Upper lobe of left lung (tissue), 6 donors: ENCODE results near the gene KCNT1. TPM values are rescaled to one million over a fixed set of nuclear protein-coding genes. Genes with fewer than 3 reads are reported as not detected.

Experiments used
- ATAC-seq, 2 donors: fragments of 200-7000 bp; cut with Tn5 transposase; one replicate each; pipeline ENCODE4 v1.9.1; 2022; ENCODE audit warnings: mild to moderate bottlenecking in 2 of 2, moderate library complexity in 2 of 2; ENCODE audit not compliant: low FRiP score in 2 of 2
- DNase-seq, 2 donors: peaks; one replicate each; pipeline ENCODE4 v3.0.0-alpha.2; 2019 to 2020
- H3K27ac ChIP-seq, 4 donors: fragments of 200-600 bp; sonication (generic); one replicate each; pipeline ENCODE4 v1.5.1; 2016 to 2019
- H3K27me3 ChIP-seq, 4 donors: fragments of 200-600 bp; sonication (generic); one replicate each; pipeline ENCODE4 v1.5.1; 2017 to 2019
- H3K36me3 ChIP-seq, 4 donors: fragments of 200-600 bp; sonication (generic); one replicate each; pipeline ENCODE4 v1.5.1; 2016 to 2019
- H3K4me1 ChIP-seq, 4 donors: fragments of 200-600 bp; sonication (generic); one replicate each; pipeline ENCODE4 v1.5.1; 2018 to 2019
- H3K4me3 ChIP-seq, 4 donors: fragments of 200-600 bp; sonication (generic); one replicate each; pipeline ENCODE4 v1.5.1; 2017 to 2019; ENCODE audit warnings: mild to moderate bottlenecking in 2 of 4, moderate library complexity in 1 of 4
- H3K9me3 ChIP-seq, 4 donors: fragments of 200-600 bp; sonication (generic); one replicate each; pipeline ENCODE4 v1.5.1; 2018 to 2019
- CTCF ChIP-seq, 6 experiments: fragments of 450-650 bp in 4 of 6; fragments of 200-600 bp in 2 of 6; sonication (generic) in 2 of 6; IDR thresholded peaks; one replicate each; pipeline ENCODE4 v1.5.1; 2016 to 2019; ENCODE audit warnings: antibody characterized with exemption in 6 of 6
- EP300 ChIP-seq, 4 donors: sonication (generic); formaldehyde crosslinking; IDR thresholded peaks; one replicate each; pipeline ENCODE4 v1.5.1; 2017; ENCODE audit warnings: antibody characterized with exemption in 4 of 4, control low read depth in 2 of 4
- POLR2A ChIP-seq, 4 donors: fragments of 450-650 bp; IDR thresholded peaks; one replicate each; pipeline ENCODE4 v1.5.1; 2016 to 2017; ENCODE audit warnings: antibody characterized with exemption in 4 of 4, mild to moderate bottlenecking in 2 of 4
- POLR2AphosphoS5 ChIP-seq, 2 donors: sonication (generic); formaldehyde crosslinking; IDR thresholded peaks; one replicate each; pipeline ENCODE4 v1.5.1; 2017; ENCODE audit warnings: antibody characterized with exemption in 2 of 2
- WGBS, 2 donors: methylation state at CpG; one replicate each; pipeline ENCODE4 v1.1.5; 2017 to 2018; 5-methylcytosine and 5-hydroxymethylcytosine counted together
- total RNA-seq, 6 donors: library from RNA; depleted of rRNA in 4 of 6; stranded (reverse); fragments of >200 nt in 4 of 6; gene quantifications; one replicate each; pipeline versions ENCODE4 v1.1.0 to v1.2.1, GENCODE V29; 2016 to 2021
- donor health status: DM: no; HTN: no; CAD: no; lungs with moderate emphysema.
- donor health status: DM: no; HTN: yes; CAD: no; lungs with severe emphysema.

The KCNT1 gene
- total RNA-seq, 6 donors from 2014 or later, result 0.11 to 1.0 (median 0.31) TPM; not detected in 2

GRCh38 chr9:135835131-135835530 lies 133.1 kb downstream of the KCNT1 start:
- Histone ChIP-seq H3K27me3 (no peaks in the 10 kb centered on the region), H3K9me3 (no peaks in the 10 kb centered on the region), H3K36me3 (peaks cover 0 to 5% (median 0%) of the 10 kb centered on the region in 4 donors), H3K27ac (no peak overlapping the region), H3K4me1 (no peaks in the 10 kb centered on the region), H3K4me3 (no peak overlapping the region)
- DNase-seq (no peak), ATAC-seq (peak in 1 of 2 donors; percentile 59)
- WGBS, 2 donors, result 91 to 93% methylated on average over 10 of the region's 10 CpGs
- TF ChIP-seq POLR2A (IDR thresholded peaks at IDR 0.05) (no peak), CTCF (IDR thresholded peaks at IDR 0.05) (no peak), EP300 (IDR thresholded peaks at IDR 0.05) (no peak), POLR2AphosphoS5 (IDR thresholded peaks at IDR 0.05) (no peak)

- Histone ChIP-seq H3K4me3 (no peak overlapping the region), H3K27ac (no peak overlapping the region), H3K9me3 (no peaks in the 10 kb centered on the region), H3K36me3 (peaks cover 0 to 9% (median 3%) of the 10 kb centered on the region in 4 donors), H3K27me3 (no peaks in the 10 kb centered on the region), H3K4me1 (peaks cover 0 to 6% (median 2%) of the 10 kb centered on the region in 4 donors)
- 94% methylated on average over 11 of the region's 11 CpGs; no CpG with 5 or more reads in 1 of the 2 donors for WGBS, 2 donors
- DNase-seq (no peak), ATAC-seq (peak in 1 of 2 donors; percentile 34)
- no peak for TF ChIP-seq EP300 (IDR thresholded peaks at IDR 0.05)
- no peak for TF ChIP-seq CTCF (IDR thresholded peaks at IDR 0.05)
- TF ChIP-seq POLR2A (IDR thresholded peaks at IDR 0.05), result no peak
- TF ChIP-seq POLR2AphosphoS5 (IDR thresholded peaks at IDR 0.05), result no peak
Measured at GRCh38 chr9:135839516-135839915, 137.5 kb downstream of the KCNT1 start.

- H3K27ac ChIP-seq, result no peak overlapping the region
- 71 to 96% methylated on average over 5 to 8 of the region's 9 CpGs for WGBS, 2 donors
- H3K27me3 ChIP-seq, result no peaks in the 10 kb centered on the region
- peak in 1 of 2 donors; percentile 30 for ATAC-seq
- H3K9me3 ChIP-seq, result no peaks in the 10 kb centered on the region
- TF ChIP-seq CTCF (IDR thresholded peaks at IDR 0.05) (no peak), EP300 (IDR thresholded peaks at IDR 0.05) (no peak)
- H3K4me1 ChIP-seq, result peaks cover 0 to 6% (median 2%) of the 10 kb centered on the region in 4 donors
- DNase-seq, result no peak
- no peak overlapping the region for H3K4me3 ChIP-seq
- H3K36me3 ChIP-seq, result peaks cover 0 to 8% (median 3%) of the 10 kb centered on the region in 4 donors
Measured at GRCh38 chr9:135840107-135840506, 138.1 kb downstream of the KCNT1 start.

GRCh38 chr9:135840539-135840938 lies 138.6 kb downstream of the KCNT1 start:
- DNase-seq (no peak), ATAC-seq (no peak)
- WGBS, 2 donors, result 82 to 88% methylated on average over 7 of the region's 7 CpGs
- no peaks in the 10 kb centered on the region for H3K9me3 ChIP-seq
- no peak for TF ChIP-seq EP300 (IDR thresholded peaks at IDR 0.05)
- no peak for TF ChIP-seq POLR2AphosphoS5 (IDR thresholded peaks at IDR 0.05)
- no peak for TF ChIP-seq POLR2A (IDR thresholded peaks at IDR 0.05)
- no peak for TF ChIP-seq CTCF (IDR thresholded peaks at IDR 0.05)
- H3K4me3 ChIP-seq, result no peak overlapping the region
- H3K27me3 ChIP-seq, result no peaks in the 10 kb centered on the region
- H3K36me3 ChIP-seq, result peaks cover 0 to 6% (median 2%) of the 10 kb centered on the region in 4 donors
- no peak overlapping the region for H3K27ac ChIP-seq
- peaks cover 0 to 6% (median 2%) of the 10 kb centered on the region in 4 donors for H3K4me1 ChIP-seq

Other genes with a start within 250 kb of the KCNT1 start
- 10 to 100 TPM; 25.6 to 48.6 (median 33.8) TPM for gene PPP1R26, start 222.4 kb upstream of the KCNT1 start, total RNA-seq
- 10 to 100 TPM; 11.1 to 40.6 (median 26.3) TPM for gene MRPS2, start 201.5 kb upstream of the KCNT1 start, total RNA-seq
- gene LCN1, start 180.7 kb upstream of the KCNT1 start, total RNA-seq, result not detected
- not detected for gene OBP2A, start 156.1 kb upstream of the KCNT1 start, total RNA-seq
- 1 to 10 TPM in 1 of 6 donors, not detected in 5; 6.3 TPM for gene PAEP, start 140.4 kb upstream of the KCNT1 start, total RNA-seq
- not detected for gene GLT6D1, start 62.6 kb upstream of the KCNT1 start, total RNA-seq
- not detected for gene LCN9, start 38.9 kb upstream of the KCNT1 start, total RNA-seq
- not detected for gene SOHLH1, start 2.7 kb upstream of the KCNT1 start, total RNA-seq
- 10 to 100 TPM; 29.9 to 39.7 (median 34.1) TPM for gene CAMSAP1, start 205.4 kb downstream of the KCNT1 start, total RNA-seq